ENCODE measurements around the gene PNLIPRP2. TPM values are rescaled to one million over a fixed set of nuclear protein-coding genes. Genes with fewer than 3 reads are reported as not detected.

Gene PNLIPRP2
- total RNA-seq, 1 experiment from 2014 or later = 0.34 TPM

DNA sequence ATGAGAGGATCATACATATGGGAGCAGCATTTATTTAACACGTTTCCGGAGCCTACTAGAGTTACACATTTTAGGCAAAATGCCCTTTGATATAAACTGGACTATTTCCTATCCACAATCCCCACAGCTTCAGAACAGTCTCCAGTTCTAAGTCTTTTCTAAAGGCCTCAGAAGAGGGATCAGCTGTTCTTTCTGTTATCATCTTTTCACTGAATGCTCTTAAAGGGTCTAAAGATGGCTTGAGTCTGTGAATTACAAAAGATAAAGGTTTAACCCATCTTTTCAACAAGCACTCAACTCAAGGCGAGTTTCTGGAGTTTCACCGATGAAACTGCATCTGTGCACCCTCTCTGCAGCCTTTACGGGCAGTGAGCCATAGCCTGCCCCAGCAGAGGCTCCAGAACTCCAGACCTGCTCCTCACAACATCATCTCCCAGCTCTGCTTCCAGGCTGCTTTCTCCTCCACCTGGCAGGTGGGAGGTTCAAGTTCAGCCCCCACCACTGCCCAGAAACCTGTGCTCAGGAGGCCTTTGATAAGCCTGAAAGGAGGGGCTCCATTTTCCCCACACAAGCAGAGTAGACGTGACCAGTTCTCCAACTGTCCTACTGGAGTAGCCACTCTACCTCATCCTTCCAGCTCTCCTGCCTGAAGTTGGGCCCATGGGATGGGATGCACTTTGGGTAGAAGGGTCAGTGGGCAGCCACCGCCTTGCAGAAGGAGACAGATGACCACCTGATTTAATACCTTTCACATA, 68.2 kb downstream of the PNLIPRP2 start:
- in situ Hi-C loops (cut with HindIII; ENCODE audit: low pct_unique_long_range_greater_than_20kb, low sequenced_read_pairs) = loop anchor here (25.0 kb wide), 1 partner anchor 498 kb away; the partner anchor contains the start of gene KCNK18
- no peak for DNase-seq (ENCODE audit: low read depth, low spot score)

DNA sequence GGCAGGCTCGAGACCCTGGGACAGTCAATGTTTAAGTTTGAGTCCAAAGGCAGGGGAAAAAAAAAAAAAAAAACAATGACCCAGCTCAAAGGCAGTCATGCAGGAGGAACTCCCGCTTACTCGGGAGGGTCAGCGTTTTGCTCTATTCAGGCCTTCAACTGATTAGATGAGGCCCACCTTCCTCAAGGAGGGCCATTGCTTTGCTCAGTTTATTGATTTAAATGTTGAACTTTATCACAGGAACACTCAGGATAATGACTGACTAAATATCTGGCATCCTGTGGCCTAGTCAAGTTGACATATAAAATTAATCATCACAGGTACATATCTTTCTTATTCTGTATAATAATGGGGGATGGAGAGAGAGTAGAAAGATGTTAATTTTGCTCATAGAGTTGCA, 69.0 kb downstream of the PNLIPRP2 start:
- in situ Hi-C loops (cut with HindIII; ENCODE audit: low pct_unique_long_range_greater_than_20kb, low sequenced_read_pairs) = loop anchor here (25.0 kb wide), 1 partner anchor 498 kb away; the partner anchor contains the start of gene KCNK18

GRCh38 chr10:116690356-116691322, 69.9 kb downstream of the PNLIPRP2 start:
- in situ Hi-C loops (cut with HindIII; ENCODE audit: low pct_unique_long_range_greater_than_20kb, low sequenced_read_pairs) = loop anchor here (25.0 kb wide), 1 partner anchor 497 kb away; the partner anchor contains the start of gene KCNK18
- peak; percentile 61 for DNase-seq (ENCODE audit: low read depth, low spot score)

More for the DNA sequence above, 69.0 kb downstream of the PNLIPRP2 start:
- DNase-seq (ENCODE audit: low read depth, low spot score) = no peak

DNA sequence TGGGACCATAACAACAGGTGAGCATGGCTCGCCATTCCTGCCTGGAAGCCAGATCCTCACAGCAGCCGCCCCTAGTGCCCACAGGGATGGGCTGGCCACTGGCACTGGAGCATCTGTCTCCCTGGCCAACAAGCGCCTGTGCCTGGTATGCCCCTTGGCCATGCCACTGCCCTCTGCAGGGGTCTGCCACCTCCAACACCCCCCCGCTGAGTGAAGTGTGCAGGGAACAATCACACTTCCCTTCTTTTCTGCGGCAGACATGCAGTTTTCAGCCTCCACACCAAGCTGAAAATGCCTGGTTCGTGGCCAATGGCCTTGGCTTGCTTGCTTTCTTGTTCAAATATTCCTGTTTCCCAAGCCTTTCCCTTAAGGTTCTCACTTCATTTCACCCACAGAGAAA, 70.9 kb downstream of the PNLIPRP2 start:
- no peak for DNase-seq (ENCODE audit: low read depth, low spot score)
- in situ Hi-C loops (cut with HindIII; ENCODE audit: low pct_unique_long_range_greater_than_20kb, low sequenced_read_pairs) = loop anchor here (25.0 kb wide), 1 partner anchor 496 kb away; the partner anchor contains the start of gene KCNK18

DNA sequence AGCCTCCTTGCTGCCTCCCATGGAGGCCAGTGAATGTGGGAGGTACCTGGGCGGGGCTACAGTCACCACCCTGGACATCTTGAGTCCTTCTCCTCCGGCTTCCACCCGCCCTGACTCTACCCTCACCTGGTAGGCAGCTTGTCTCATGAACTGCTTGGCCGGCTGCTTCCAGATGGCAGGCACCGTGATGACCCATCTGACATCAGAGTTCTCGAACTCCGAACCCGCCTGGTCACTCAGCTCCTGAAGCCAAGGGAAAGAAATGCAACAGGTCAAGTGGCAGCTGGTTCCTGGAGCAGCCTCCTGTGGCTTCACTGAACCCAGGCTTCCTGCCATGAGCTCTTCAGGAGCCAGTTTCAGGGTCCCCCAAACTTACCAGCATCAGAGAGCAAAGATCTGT, 71.5 kb downstream of the PNLIPRP2 start:
- in situ Hi-C loops (cut with HindIII; ENCODE audit: low pct_unique_long_range_greater_than_20kb, low sequenced_read_pairs) = loop anchor here (25.0 kb wide), 1 partner anchor 495 kb away; the partner anchor contains the start of gene KCNK18
- no peak for DNase-seq (ENCODE audit: low read depth, low spot score)

- in situ Hi-C loops (cut with HindIII; ENCODE audit: low pct_unique_long_range_greater_than_20kb, low sequenced_read_pairs) = loop anchor here (25.0 kb wide), 1 partner anchor 493 kb away; the partner anchor contains the start of gene KCNK18
- DNase-seq (ENCODE audit: low read depth, low spot score) = no peak
Observed at GRCh38 chr10:116694243-116694926, 73.6 kb downstream of the PNLIPRP2 start.

Other genes with a start within 250 kb of the PNLIPRP2 start
- 13.1 and 13.6 TPM in 2 replicates for gene PNLIPRP3, start 193.1 kb upstream of the PNLIPRP2 start, total RNA-seq (2014; rRNA removed; shearing (Covaris generic))
- not detected in 2 replicates for gene PNLIP, start 75.0 kb upstream of the PNLIPRP2 start, total RNA-seq (2014; rRNA removed; shearing (Covaris generic))
- gene PNLIPRP1, start 30.0 kb upstream of the PNLIPRP2 start, total RNA-seq (2014; rRNA removed; shearing (Covaris generic)) = not detected in 2 replicates
- 10.4 and 12.5 TPM in 2 replicates for gene HSPA12A, start 121.6 kb downstream of the PNLIPRP2 start, total RNA-seq (2014; rRNA removed; shearing (Covaris generic))
- gene ENO4, start 228.5 kb downstream of the PNLIPRP2 start, total RNA-seq (2014; rRNA removed; shearing (Covaris generic)) = 0.08 and 0.13 TPM in 2 replicates

Data from SK-MEL-5 (cell line).